ENCODE results near the gene PCK2. TPM values are rescaled to one million over a fixed set of nuclear protein-coding genes. Genes with fewer than 3 reads are reported as not detected.
A peak's percentile ranks its signal among the peaks of the same experiment; 100 is the strongest.

PCK2 gene
- total and polyA plus RNA-seq, 2 of the 13 experiments (the other 11 are each of a cell fraction or from before 2014, with no cell fraction given), result 129 to 272 TPM

DNA sequence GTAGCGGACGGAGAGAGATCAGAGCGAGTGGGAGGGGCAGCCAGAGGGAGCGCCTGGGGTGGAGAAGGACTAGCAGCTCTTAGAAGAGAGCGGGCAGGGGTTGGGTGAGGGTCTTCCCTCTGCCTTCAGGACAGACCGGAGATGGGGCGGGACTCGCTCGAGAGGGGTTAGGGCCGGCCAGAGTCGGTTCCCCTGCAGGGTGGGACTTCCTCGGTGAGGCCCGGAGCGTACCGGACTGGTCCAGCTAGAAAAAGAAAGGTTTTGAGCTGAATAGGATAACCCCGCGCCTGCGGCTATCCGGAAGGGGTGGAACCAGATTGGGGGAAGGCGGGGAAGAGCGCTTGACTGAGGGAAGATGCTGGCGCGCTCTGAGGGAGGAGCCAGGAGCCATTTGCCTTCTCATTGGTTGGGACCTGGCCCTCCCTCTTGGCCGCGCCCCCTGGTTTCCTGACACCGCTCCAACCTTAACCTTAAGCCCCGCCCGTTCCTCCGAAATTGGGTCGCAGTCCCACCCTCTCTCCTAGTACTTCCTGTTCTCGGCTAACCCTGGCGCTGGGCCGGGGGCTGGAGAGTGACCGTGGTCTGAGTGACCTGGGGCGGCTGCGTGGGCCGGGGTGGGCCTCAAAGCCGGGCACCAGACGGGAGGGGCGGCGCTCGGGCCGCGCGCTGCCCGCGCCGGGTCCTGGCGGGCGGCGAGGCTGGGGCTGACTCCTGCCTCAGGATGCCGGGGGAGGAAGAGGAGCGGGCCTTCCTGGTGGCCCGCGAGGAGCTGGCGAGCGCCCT, 53.1 kb downstream of the PCK2 start, which contains the start of gene RNF31 (continued):
- TF ChIP-seq, protein P1, sequence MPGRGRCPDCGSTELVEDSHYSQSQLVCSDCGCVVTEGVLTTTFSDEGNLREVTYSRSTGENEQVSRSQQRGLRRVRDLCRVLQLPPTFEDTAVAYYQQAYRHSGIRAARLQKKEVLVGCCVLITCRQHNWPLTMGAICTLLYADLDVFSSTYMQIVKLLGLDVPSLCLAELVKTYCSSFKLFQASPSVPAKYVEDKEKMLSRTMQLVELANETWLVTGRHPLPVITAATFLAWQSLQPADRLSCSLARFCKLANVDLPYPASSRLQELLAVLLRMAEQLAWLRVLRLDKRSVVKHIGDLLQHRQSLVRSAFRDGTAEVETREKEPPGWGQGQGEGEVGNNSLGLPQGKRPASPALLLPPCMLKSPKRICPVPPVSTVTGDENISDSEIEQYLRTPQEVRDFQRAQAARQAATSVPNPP (CRISPR knock-in tag; IDR thresholded peaks at IDR 0.05), result peak; percentile 85
- no peak for TF ChIP-seq ZNF329 (CRISPR knock-in tag; IDR thresholded peaks at IDR 0.05; ENCODE audit: low read depth)
- TF ChIP-seq ATF2 (CRISPR knock-in tag; IDR thresholded peaks at IDR 0.05), result no peak; the same call in 1 of the 2 replicates
- no peak for TF ChIP-seq ZNF558 (CRISPR knock-in tag; IDR thresholded peaks at IDR 0.05; ENCODE audit: borderline replicate concordance)
- no peak; the same call in 1 of the 2 replicates for TF ChIP-seq STAG1 (CRISPR knock-in tag; IDR thresholded peaks at IDR 0.05)
- TF ChIP-seq, protein P2, sequence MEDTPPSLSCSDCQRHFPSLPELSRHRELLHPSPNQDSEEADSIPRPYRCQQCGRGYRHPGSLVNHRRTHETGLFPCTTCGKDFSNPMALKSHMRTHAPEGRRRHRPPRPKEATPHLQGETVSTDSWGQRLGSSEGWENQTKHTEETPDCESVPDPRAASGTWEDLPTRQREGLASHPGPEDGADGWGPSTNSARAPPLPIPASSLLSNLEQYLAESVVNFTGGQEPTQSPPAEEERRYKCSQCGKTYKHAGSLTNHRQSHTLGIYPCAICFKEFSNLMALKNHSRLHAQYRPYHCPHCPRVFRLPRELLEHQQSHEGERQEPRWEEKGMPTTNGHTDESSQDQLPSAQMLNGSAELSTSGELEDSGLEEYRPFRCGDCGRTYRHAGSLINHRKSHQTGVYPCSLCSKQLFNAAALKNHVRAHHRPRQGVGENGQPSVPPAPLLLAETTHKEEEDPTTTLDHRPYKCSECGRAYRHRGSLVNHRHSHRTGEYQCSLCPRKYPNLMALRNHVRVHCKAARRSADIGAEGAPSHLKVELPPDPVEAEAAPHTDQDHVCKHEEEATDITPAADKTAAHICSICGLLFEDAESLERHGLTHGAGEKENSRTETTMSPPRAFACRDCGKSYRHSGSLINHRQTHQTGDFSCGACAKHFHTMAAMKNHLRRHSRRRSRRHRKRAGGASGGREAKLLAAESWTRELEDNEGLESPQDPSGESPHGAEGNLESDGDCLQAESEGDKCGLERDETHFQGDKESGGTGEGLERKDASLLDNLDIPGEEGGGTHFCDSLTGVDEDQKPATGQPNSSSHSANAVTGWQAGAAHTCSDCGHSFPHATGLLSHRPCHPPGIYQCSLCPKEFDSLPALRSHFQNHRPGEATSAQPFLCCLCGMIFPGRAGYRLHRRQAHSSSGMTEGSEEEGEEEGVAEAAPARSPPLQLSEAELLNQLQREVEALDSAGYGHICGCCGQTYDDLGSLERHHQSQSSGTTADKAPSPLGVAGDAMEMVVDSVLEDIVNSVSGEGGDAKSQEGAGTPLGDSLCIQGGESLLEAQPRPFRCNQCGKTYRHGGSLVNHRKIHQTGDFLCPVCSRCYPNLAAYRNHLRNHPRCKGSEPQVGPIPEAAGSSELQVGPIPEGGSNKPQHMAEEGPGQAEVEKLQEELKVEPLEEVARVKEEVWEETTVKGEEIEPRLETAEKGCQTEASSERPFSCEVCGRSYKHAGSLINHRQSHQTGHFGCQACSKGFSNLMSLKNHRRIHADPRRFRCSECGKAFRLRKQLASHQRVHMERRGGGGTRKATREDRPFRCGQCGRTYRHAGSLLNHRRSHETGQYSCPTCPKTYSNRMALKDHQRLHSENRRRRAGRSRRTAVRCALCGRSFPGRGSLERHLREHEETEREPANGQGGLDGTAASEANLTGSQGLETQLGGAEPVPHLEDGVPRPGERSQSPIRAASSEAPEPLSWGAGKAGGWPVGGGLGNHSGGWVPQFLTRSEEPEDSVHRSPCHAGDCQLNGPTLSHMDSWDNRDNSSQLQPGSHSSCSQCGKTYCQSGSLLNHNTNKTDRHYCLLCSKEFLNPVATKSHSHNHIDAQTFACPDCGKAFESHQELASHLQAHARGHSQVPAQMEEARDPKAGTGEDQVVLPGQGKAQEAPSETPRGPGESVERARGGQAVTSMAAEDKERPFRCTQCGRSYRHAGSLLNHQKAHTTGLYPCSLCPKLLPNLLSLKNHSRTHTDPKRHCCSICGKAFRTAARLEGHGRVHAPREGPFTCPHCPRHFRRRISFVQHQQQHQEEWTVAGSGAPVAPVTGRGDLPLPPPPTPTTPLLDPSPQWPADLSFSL (CRISPR knock-in tag; IDR thresholded peaks at IDR 0.05), result no peak
- TF ChIP-seq, protein P3, sequence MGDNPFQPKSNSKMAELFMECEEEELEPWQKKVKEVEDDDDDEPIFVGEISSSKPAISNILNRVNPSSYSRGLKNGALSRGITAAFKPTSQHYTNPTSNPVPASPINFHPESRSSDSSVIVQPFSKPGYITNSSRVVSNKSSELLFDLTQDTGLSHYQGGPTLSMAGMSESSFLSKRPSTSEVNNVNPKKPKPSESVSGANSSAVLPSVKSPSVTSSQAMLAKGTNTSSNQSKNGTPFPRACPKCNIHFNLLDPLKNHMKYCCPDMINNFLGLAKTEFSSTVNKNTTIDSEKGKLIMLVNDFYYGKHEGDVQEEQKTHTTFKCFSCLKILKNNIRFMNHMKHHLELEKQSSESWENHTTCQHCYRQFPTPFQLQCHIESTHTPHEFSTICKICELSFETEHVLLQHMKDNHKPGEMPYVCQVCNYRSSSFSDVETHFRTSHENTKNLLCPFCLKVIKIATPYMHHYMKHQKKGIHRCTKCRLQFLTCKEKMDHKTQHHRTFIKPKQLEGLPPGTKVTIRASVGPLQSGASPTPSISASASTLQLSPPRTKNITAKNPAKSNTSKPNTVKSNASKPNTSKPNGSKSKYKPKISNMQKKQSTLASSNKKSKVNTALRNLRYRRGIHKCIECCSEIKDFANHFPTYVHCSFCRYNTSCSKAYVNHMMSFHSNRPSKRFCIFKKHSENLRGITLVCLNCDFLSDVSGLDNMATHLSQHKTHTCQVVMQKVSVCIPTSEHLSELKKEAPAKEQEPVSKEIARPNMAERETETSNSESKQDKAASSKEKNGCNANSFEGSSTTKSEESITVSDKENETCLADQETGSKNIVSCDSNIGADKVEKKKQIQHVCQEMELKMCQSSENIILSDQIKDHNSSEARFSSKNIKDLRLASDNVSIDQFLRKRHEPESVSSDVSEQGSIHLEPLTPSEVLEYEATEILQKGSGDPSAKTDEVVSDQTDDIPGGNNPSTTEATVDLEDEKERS (CRISPR knock-in tag; IDR thresholded peaks at IDR 0.05), result no peak
- TF ChIP-seq FOXK2 (IDR thresholded peaks at IDR 0.05), result no peak
- peak; percentile 89 for TF ChIP-seq POLR2G (IDR thresholded peaks at IDR 0.05; ENCODE audit: low read depth, low read length)
- TF ChIP-seq ZMYM3 (CRISPR knock-in tag; IDR thresholded peaks at IDR 0.05), result no peak
- peak; percentile 68; the same call in 1 of the 2 replicates for TF ChIP-seq YEATS2 (CRISPR knock-in tag; IDR thresholded peaks at IDR 0.05; ENCODE audit: borderline replicate concordance)
- peak; percentile 82 for TF ChIP-seq HNRNPL (IDR thresholded peaks at IDR 0.05; ENCODE audit: low read depth, low read length)
- TF ChIP-seq FOXO1 (CRISPR knock-in tag; IDR thresholded peaks at IDR 0.05), result peak; percentile 71
- peak; percentile 89; the same call in 1 of the 2 replicates for TF ChIP-seq ZSCAN20 (CRISPR knock-in tag; IDR thresholded peaks at IDR 0.05; ENCODE audit: borderline replicate concordance)
